SJCRH30 (cell line): ENCODE data around the gene COL3A1. TPM values are rescaled to one million over a fixed set of nuclear protein-coding genes. Genes with fewer than 3 reads are reported as not detected.

Experiments
- DNase-seq, 2 experiments: peaks; one replicate each; pipeline ENCODE4 v3.0.0-alpha.2; 2015 to 2020
- H3K27ac ChIP-seq: fragments of 250-450 bp; sonication (Bioruptor Pico); 2 replicates; pipeline ENCODE4 v1.5.1; 2020; ENCODE audit warnings: mild to moderate bottlenecking, moderate library complexity
- H3K27me3 ChIP-seq: fragments of 250-450 bp; sonication (Bioruptor Pico); 2 replicates; pipeline ENCODE4 v1.5.1; 2020; ENCODE audit warnings: mild to moderate bottlenecking, moderate library complexity
- H3K36me3 ChIP-seq: fragments of 250-450 bp; sonication (Bioruptor Pico); 2 replicates; pipeline ENCODE4 v1.5.1; 2020; ENCODE audit warnings: mild to moderate bottlenecking, moderate library complexity
- H3K4me1 ChIP-seq: fragments of 250-450 bp; sonication (Bioruptor Pico); 2 replicates; pipeline ENCODE4 v1.5.1; 2020; ENCODE audit warnings: mild to moderate bottlenecking, moderate library complexity
- H3K4me3 ChIP-seq: fragments of 250-450 bp; sonication (Bioruptor Pico); 2 replicates; pipeline ENCODE4 v1.5.1; 2020; ENCODE audit warnings: mild to moderate bottlenecking, moderate library complexity
- H3K9me3 ChIP-seq: fragments of 250-450 bp; sonication (Bioruptor Pico); replicated peaks from 2 replicates; pipeline ENCODE4 v1.5.1; 2020; ENCODE audit warnings: mild to moderate bottlenecking, moderate library complexity
- total RNA-seq: library from RNA; depleted of rRNA; stranded (reverse); fragments of >200 nt; shearing (Covaris generic); gene quantifications from 2 replicates; pipeline ENCODE4 v1.2.3, GENCODE V29; 2014; rRNA removed

COL3A1 gene
- total RNA-seq, 1 experiment from 2014 or later, result 19.2 TPM

DNA sequence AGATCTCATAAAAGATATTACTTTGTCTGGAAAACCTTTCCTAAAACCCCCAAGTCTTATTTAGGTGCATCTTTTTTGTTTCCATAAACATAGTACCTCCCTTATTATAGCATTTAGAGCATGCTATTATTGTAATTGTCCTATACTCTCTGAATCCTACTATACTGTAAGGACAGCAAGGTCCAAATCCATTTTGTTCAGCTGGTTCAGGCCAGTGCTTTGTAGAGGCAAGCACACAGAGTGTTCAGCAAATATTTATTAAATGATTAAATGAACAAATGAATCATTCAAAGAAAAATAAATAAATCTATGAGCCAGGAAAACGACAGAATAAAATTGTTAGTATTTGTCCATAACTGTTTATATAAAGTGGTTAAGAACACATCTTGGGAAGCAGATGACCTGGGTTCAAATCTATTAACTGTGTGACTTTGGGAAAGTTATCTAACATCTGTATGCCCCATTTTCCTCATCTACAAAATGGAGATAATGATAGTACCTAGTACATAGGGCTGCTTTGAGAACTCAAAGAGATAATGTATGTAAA lies 86.0 kb downstream of the COL3A1 start:
- no peaks in the 10 kb centered on the region for H3K27me3 ChIP-seq
- H3K27ac ChIP-seq, result no peak overlapping the region
- no peaks in the 10 kb centered on the region for H3K4me1 ChIP-seq
- H3K36me3 ChIP-seq, result peaks cover 87% of the 10 kb centered on the region
- H3K4me3 ChIP-seq, result no peak overlapping the region
- DNase-seq, result no peak
- H3K9me3 ChIP-seq, result no peaks in the 10 kb centered on the region; the same call in 1 of the 2 replicates

Other genes with a start within 250 kb of the COL3A1 start
- 215 and 218 TPM in 2 replicates for gene COL5A2, start 205.4 kb downstream of the COL3A1 start, total RNA-seq